ENCODE data around the gene PPP1R13B.

PPP1R13B gene

GRCh38 chr14:103743691-103744090 lies 103.7 kb downstream of the PPP1R13B start:
- H3K4me3 ChIP-seq (ENCODE audit: low read depth, low read length) = no peak overlapping the region
- TF ChIP-seq CTCF (IDR thresholded peaks at IDR 0.05; ENCODE audit: low read depth, low read length, missing control alignments) = no peak
- in situ Hi-C loops (cut with HindIII; ENCODE audit: low sequenced_read_pairs) = no loop called here
- no peak for DNase-seq (ENCODE audit: low read depth)

GRCh38 chr14:103742499-103743255 lies 104.7 kb downstream of the PPP1R13B start:
- no peak for TF ChIP-seq CTCF (IDR thresholded peaks at IDR 0.05; ENCODE audit: low read depth, low read length, missing control alignments)
- no peak for DNase-seq (ENCODE audit: low read depth)
- in situ Hi-C loops (cut with HindIII; ENCODE audit: low sequenced_read_pairs) = no loop called here
- no peak overlapping the region for H3K4me3 ChIP-seq (ENCODE audit: low read depth, low read length)

- no peak for TF ChIP-seq CTCF (IDR thresholded peaks at IDR 0.05; ENCODE audit: low read depth, low read length, missing control alignments)
- DNase-seq (ENCODE audit: low read depth) = no peak
- in situ Hi-C loops (cut with HindIII; ENCODE audit: low sequenced_read_pairs) = no loop called here
- H3K4me3 ChIP-seq (ENCODE audit: low read depth, low read length) = no peak overlapping the region
Observed at GRCh38 chr14:103741876-103742275, 105.5 kb downstream of the PPP1R13B start.

- TF ChIP-seq CTCF (IDR thresholded peaks at IDR 0.05; ENCODE audit: low read depth, low read length, missing control alignments) = no peak
- in situ Hi-C loops (cut with HindIII; ENCODE audit: low sequenced_read_pairs) = no loop called here
- DNase-seq (ENCODE audit: low read depth) = no peak
- H3K4me3 ChIP-seq (ENCODE audit: low read depth, low read length) = no peak overlapping the region
Observed at GRCh38 chr14:103740991-103741689, 106.2 kb downstream of the PPP1R13B start.

- no peak overlapping the region for H3K4me3 ChIP-seq (ENCODE audit: low read depth, low read length)
- no peak for DNase-seq (ENCODE audit: low read depth)
- no peak for TF ChIP-seq CTCF (IDR thresholded peaks at IDR 0.05; ENCODE audit: low read depth, low read length, missing control alignments)
- in situ Hi-C loops (cut with HindIII; ENCODE audit: low sequenced_read_pairs) = no loop called here
Observed at GRCh38 chr14:103739793-103740501, 107.4 kb downstream of the PPP1R13B start.

GRCh38 chr14:103739466-103739792 lies 107.9 kb downstream of the PPP1R13B start:
- DNase-seq (ENCODE audit: low read depth) = no peak
- in situ Hi-C loops (cut with HindIII; ENCODE audit: low sequenced_read_pairs) = no loop called here
- H3K4me3 ChIP-seq (ENCODE audit: low read depth, low read length) = no peak overlapping the region
- TF ChIP-seq CTCF (IDR thresholded peaks at IDR 0.05; ENCODE audit: low read depth, low read length, missing control alignments) = no peak
